VCaP (cell line): Measurements from ENCODE around the gene SACM1L.

Experiments used
- H3K27ac ChIP-seq: fragments of 450-650 bp; 2 replicates; pipeline ENCODE4 v1.5.1; 2017
- TF ChIP-seq, protein P1 (sequence below): fragments of 450-650 bp; conservative IDR thresholded peaks from 2 replicates; pipeline ENCODE4 v1.5.1; 2017; ENCODE audit warnings: mild to moderate bottlenecking, moderate library complexity

SACM1L gene

DNA sequence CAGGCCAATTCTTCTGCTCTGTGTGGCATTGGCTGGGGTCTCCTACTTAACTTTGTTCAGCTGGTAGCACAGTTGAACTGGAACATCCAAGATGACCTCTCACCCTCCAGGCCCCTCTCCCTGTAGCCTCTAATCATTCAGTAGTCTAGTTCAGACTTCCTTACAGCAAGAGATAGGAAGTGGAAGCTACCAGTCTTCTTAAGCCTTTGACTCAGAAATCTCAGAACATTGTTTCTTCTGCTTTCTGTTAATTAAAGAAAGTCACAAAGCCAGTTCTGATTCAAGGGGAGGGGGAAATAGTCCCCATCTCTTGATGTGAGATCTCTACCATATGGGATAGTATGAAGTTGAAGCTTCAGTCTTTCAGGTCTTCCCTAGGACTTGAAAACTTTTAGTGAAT is 18.8 kb upstream of the SACM1L start:
- TF ChIP-seq, protein P1, sequence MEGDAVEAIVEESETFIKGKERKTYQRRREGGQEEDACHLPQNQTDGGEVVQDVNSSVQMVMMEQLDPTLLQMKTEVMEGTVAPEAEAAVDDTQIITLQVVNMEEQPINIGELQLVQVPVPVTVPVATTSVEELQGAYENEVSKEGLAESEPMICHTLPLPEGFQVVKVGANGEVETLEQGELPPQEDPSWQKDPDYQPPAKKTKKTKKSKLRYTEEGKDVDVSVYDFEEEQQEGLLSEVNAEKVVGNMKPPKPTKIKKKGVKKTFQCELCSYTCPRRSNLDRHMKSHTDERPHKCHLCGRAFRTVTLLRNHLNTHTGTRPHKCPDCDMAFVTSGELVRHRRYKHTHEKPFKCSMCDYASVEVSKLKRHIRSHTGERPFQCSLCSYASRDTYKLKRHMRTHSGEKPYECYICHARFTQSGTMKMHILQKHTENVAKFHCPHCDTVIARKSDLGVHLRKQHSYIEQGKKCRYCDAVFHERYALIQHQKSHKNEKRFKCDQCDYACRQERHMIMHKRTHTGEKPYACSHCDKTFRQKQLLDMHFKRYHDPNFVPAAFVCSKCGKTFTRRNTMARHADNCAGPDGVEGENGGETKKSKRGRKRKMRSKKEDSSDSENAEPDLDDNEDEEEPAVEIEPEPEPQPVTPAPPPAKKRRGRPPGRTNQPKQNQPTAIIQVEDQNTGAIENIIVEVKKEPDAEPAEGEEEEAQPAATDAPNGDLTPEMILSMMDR = no peak
- no peak overlapping the region for H3K27ac ChIP-seq

- no peak overlapping the region for H3K27ac ChIP-seq
- TF ChIP-seq, protein P1 = no peak
Measured at GRCh38 chr3:45670991-45671390, 18.2 kb upstream of the SACM1L start.

GRCh38 chr3:45673273-45673672 is 15.9 kb upstream of the SACM1L start:
- H3K27ac ChIP-seq = no peak overlapping the region

GRCh38 chr3:45676325-45677032 is 12.7 kb upstream of the SACM1L start:
- TF ChIP-seq, protein P1 = no peak
- no peak overlapping the region; the same call in 1 of the 2 replicates for H3K27ac ChIP-seq

More at GRCh38 chr3:45673273-45673672, 15.9 kb upstream of the SACM1L start:
- TF ChIP-seq, protein P1 = no peak

- no peak overlapping the region; the same call in 1 of the 2 replicates for H3K27ac ChIP-seq
- TF ChIP-seq, protein P1 = no peak
Measured at GRCh38 chr3:45677033-45677446, 12.2 kb upstream of the SACM1L start.

DNA sequence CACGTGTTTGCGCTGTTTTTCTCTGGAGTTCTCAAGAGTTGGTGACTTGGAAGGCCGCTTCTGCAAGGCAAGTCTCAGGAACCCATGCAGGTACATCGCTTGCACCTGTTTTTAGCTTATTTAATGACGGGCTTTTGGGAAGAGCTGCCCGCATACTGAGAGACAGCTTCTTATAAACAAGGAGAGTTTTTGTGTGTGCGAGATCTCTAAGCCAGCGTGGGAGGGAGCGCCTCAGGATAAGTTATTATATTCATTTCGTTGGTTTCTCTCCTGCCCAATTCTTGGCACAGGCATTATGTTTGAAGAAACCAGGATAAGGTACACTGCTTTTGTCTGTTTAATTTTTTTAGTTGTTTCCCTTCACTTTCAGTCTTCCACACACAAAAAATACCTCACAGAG is 11.4 kb upstream of the SACM1L start:
- no peak overlapping the region for H3K27ac ChIP-seq
- TF ChIP-seq, protein P1 = no peak

GRCh38 chr3:45679805-45680204 is 9.4 kb upstream of the SACM1L start:
- H3K27ac ChIP-seq = no peak overlapping the region
- TF ChIP-seq, protein P1 = no peak
